Thoracic aorta (tissue), 2 donors: ENCODE measurements around the gene MMP8. TPM values are rescaled to one million over a fixed set of nuclear protein-coding genes. Genes with fewer than 3 reads are reported as not detected.
"Not testable (repeated sequence)": the region's sequence is repeated elsewhere in the genome, so short reads cannot be mapped to it uniquely, and the experiment has no call there.

Experiments
- ATAC-seq: fragments of 150-250 bp; one replicate; pipeline ENCODE4 v1.8.0; 2017; ENCODE audit warnings: low read depth; ENCODE audit not compliant: insufficient number of reproducible peaks, low FRiP score
- DNase-seq: peaks from one replicate; pipeline ENCODE4 v3.0.0-alpha.2; 2020; ENCODE audit warnings: low spot score
- H3K27ac ChIP-seq, 2 donors: fragments of 200-600 bp; sonication (generic); 1 replicate in 1 of 2; 2 replicates in 1 of 2; pipeline ENCODE4 v1.5.1; 2016; ENCODE audit warnings: mild to moderate bottlenecking in 2 of 2, moderate library complexity in 2 of 2
- H3K27me3 ChIP-seq: fragments of 200-600 bp; sonication (generic); replicated peaks from 2 replicates; pipeline ENCODE4 v1.6.0; 2016; ENCODE audit warnings: mild to moderate bottlenecking; ENCODE audit not compliant: insufficient read depth
- H3K36me3 ChIP-seq: fragments of 200-600 bp; sonication (generic); one replicate; pipeline ENCODE4 v1.5.1; 2016
- H3K4me1 ChIP-seq, 2 donors: fragments of 200-600 bp; sonication (generic); 1 replicate in 1 of 2; 2 replicates in 1 of 2; pipeline versions ENCODE4 v1.5.1 to v1.6.0; 2016; ENCODE audit warnings: low read depth in 2 of 2, mild to moderate bottlenecking in 1 of 2; ENCODE audit not compliant: control insufficient read depth in 1 of 2
- H3K4me3 ChIP-seq: fragments of 200-600 bp; sonication (generic); 2 replicates; pipeline ENCODE4 v1.5.1; 2016; ENCODE audit warnings: mild to moderate bottlenecking
- H3K9me3 ChIP-seq: fragments of 200-600 bp; sonication (generic); 2 replicates; pipeline ENCODE4 v1.5.1; 2016
- total RNA-seq, 2 donors: library from RNA; depleted of rRNA; stranded (reverse); fragments of >200 nt; gene quantifications; one replicate each; pipeline versions ENCODE4 v1.1.0 to v1.2.3, GENCODE V29; 2016
- TF ChIP-seq, protein P1 (sequence below): fragments of 200-600 bp; sonication (generic); IDR thresholded peaks from one replicate; pipeline ENCODE4 v1.5.1; 2019; ENCODE audit warnings: antibody characterized with exemption

The MMP8 gene
- total RNA-seq, 2 donors from 2014 or later: not detected

DNA sequence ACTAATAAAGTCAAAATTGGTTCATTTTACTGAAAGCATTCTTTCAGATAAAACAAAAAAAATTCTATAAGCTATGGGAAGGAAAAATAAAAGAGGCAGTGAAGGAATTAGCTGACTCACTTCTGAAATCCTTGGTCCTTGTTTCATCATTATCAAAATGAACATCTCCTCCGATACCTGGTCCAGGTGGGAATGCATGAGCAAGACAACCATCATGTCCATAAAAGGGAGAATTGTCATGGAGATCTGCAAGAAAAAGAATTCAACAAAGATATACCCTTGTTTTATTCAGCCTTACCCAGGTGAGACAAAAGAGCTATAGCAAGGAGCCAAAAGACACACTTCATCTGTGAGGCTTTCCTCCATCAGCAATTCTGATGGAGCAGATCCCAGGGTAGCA is 28.5 kb upstream of the MMP8 start:
- DNase-seq: no peak

DNA sequence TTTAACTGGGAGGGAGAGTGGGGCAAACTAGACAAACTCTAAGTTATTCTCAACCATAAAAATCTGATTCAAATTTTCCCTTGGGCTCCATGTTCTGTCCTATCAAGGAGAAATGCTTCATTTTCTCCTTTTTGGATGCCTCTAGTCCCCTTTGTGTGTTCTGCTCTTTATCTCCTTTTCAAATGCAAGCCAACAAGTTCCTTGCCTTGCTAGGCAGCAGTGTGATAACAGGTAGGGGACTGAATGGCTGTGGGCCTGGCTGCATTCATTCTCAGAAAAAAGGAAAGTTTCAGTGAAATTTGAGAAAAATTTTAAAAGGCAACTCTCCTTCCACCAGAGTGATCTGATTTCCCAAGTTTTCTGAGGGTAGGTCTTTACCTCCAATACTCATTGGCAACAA is 26.9 kb upstream of the MMP8 start:
- DNase-seq (no peak), ATAC-seq (no peak)
- H3K4me1 ChIP-seq: no peaks in the 10 kb centered on the region
- H3K27me3 ChIP-seq: no peaks in the 10 kb centered on the region
- H3K36me3 ChIP-seq: no peaks in the 10 kb centered on the region
- TF ChIP-seq, protein P1, sequence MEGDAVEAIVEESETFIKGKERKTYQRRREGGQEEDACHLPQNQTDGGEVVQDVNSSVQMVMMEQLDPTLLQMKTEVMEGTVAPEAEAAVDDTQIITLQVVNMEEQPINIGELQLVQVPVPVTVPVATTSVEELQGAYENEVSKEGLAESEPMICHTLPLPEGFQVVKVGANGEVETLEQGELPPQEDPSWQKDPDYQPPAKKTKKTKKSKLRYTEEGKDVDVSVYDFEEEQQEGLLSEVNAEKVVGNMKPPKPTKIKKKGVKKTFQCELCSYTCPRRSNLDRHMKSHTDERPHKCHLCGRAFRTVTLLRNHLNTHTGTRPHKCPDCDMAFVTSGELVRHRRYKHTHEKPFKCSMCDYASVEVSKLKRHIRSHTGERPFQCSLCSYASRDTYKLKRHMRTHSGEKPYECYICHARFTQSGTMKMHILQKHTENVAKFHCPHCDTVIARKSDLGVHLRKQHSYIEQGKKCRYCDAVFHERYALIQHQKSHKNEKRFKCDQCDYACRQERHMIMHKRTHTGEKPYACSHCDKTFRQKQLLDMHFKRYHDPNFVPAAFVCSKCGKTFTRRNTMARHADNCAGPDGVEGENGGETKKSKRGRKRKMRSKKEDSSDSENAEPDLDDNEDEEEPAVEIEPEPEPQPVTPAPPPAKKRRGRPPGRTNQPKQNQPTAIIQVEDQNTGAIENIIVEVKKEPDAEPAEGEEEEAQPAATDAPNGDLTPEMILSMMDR: no peak
- H3K9me3 ChIP-seq: no peaks in the 10 kb centered on the region
- no peak overlapping the region for H3K27ac ChIP-seq
- H3K4me3 ChIP-seq: no peak overlapping the region

More for the DNA sequence above, 28.5 kb upstream of the MMP8 start:
- Histone ChIP-seq H3K4me1 (no peaks in the 10 kb centered on the region), H3K36me3 (no peaks in the 10 kb centered on the region), H3K4me3 (no peak overlapping the region), H3K27ac (no peak overlapping the region), H3K9me3 (no peaks in the 10 kb centered on the region), H3K27me3 (no peaks in the 10 kb centered on the region)
- ATAC-seq: no peak
- TF ChIP-seq, protein P1: no peak

DNA sequence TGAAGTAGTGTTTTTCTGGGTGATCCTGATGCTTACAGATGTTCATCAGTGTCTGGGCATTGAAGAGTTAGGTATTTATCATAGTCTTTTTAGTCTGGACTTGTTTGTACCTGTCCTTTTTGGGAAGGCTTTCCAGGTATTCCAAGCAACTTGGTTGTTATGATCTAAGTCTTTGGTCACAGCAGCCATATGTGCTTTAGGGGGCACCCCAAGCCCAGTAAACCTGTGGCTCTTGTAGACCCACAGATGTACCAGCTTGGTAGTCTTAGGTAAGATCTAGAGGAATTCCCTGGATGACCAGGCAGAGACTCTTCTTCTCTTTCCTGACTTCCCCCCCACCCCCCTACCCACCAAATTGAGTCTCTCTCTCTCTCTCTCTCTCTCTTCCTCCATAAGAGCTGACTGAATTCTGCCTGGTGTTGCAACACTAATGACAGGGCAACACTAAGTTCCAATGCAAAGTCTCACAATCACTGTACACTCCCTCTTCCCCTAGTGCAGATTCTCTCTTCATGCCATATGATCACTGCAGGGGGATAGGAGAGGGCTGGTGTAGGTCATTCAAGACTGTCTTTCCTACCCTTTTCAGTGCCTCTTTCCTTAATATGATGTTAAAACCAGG is 24.5 kb upstream of the MMP8 start:
- H3K27me3 ChIP-seq: no peaks in the 10 kb centered on the region
- H3K4me3 ChIP-seq: no peak overlapping the region
- ATAC-seq (no peak), DNase-seq (no peak)
- no peaks in the 10 kb centered on the region for H3K36me3 ChIP-seq
- no peaks in the 10 kb centered on the region for H3K9me3 ChIP-seq
- H3K27ac ChIP-seq: no peak overlapping the region
- TF ChIP-seq, protein P1: no peak
- H3K4me1 ChIP-seq: no peaks in the 10 kb centered on the region

DNA sequence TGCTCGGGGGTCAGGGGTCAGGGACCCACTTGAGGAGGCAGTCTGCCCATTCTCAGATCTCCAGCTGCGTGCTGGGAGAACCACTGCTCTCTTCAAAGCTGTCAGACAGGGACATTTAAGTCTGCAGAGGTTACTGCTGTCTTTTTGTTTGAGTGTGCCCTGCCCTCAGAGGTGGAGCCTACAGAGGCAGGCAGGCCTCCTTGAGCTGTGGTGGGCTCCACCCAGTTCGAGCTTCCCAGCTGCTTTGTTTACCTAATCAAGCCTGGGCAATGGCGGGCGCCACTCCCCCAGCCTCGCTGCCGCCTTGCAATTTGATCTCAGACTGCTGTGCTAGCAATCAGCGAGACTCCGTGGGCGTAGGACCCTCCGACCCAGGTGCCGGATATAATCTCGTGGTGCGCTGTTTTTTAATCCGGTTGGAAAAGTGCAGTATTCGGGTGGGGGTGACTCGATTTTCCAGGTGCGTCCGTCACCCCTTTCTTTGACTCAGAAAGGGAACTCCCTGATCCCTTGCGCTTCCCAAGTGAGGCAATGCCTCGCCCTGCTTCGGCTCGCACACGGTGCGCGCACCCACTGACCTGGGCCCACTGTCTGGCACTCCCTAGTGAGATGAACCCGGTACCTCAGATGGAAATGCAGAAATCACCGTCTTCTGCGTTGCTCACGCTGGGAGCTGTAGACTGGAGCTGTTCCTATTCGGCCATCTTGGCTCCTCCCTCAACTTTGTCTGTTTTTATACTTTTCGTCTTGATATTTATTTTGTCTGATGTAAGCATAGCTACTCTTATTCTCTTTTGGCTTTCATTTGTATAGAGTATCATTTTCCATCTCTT is 22.2 kb upstream of the MMP8 start:
- H3K36me3 ChIP-seq, ATAC-seq, H3K9me3 ChIP-seq, H3K27me3 ChIP-seq, DNase-seq, H3K4me1 ChIP-seq, H3K27ac ChIP-seq, H3K4me3 ChIP-seq: not testable (repeated sequence)

DNA sequence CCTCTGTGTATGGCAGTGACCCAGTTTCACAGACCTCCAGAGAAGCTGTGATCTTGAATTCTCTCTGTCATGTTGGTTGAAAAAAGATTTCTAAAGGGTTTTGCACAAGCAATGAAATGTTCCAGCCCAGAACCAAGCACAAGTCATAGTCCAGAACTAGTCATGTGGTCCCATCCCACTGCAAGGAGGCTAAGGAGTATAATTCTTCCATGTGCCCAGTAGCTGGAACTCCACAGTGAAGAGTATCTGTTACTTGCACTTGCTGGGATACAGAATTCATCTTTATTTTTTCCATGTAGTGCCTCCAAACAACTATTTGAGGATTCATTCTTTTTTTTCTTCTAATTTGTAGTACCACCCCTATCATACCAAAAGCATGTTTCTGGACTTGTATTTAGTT is 9.9 kb upstream of the MMP8 start:
- Histone ChIP-seq H3K4me3 (no peak overlapping the region), H3K9me3 (no peaks in the 10 kb centered on the region), H3K27me3 (no peaks in the 10 kb centered on the region), H3K27ac (no peak overlapping the region), H3K36me3 (no peaks in the 10 kb centered on the region), H3K4me1 (no peaks in the 10 kb centered on the region)
- ATAC-seq (no peak), DNase-seq (no peak)
- TF ChIP-seq, protein P1: no peak
